NOMO-1 (cell line): ENCODE measurements around the gene EGR1.
A peak's percentile ranks its signal among the peaks of the same experiment; 100 is the strongest.

ENCODE experiments used
- DNase-seq, 2 experiments: peaks; one replicate each; lab custom pipeline; 2025; ENCODE audit not compliant: unreplicated experiment in 2 of 2; lab: John Stamatoyannopoulos, UW

Gene EGR1

GRCh38 chr5:138506370-138507306 is 41.4 kb downstream of the EGR1 start:
- no peak for DNase-seq

- peak; percentile 59 to 78 for DNase-seq
Observed at GRCh38 chr5:138507485-138507884, 42.2 kb downstream of the EGR1 start.

- no peak for DNase-seq
Observed at GRCh38 chr5:138508958-138509357, 43.7 kb downstream of the EGR1 start.

- DNase-seq: peak in 1 of 2 experiments; percentile 4
Observed at GRCh38 chr5:138514021-138514420, 48.7 kb downstream of the EGR1 start.

GRCh38 chr5:138515556-138516245 is 50.4 kb downstream of the EGR1 start:
- DNase-seq: no peak

- DNase-seq: no peak
Observed at GRCh38 chr5:138517437-138517836, 52.2 kb downstream of the EGR1 start.
